ENCODE data around the gene LARGE1. TPM values are rescaled to one million over a fixed set of nuclear protein-coding genes. Genes with fewer than 3 reads are reported as not detected.

LARGE1 gene
- total RNA-seq, 3 donors from 2014 or later = 23.6 to 27.8 (median 26.1) TPM

- Histone ChIP-seq H3K9me3 (no peaks in the 10 kb centered on the region), H3K4me3 (no peak overlapping the region), H3K27me3 (no peaks in the 10 kb centered on the region), H3K36me3 (no peaks in the 10 kb centered on the region), H3K27ac (no peak overlapping the region), H3K4me1 (no peaks in the 10 kb centered on the region)
- TF ChIP-seq POLR2A (IDR thresholded peaks at IDR 0.05) (no peak), POLR2AphosphoS5 (IDR thresholded peaks at IDR 0.05) (no peak)
- TF ChIP-seq, protein P1, sequence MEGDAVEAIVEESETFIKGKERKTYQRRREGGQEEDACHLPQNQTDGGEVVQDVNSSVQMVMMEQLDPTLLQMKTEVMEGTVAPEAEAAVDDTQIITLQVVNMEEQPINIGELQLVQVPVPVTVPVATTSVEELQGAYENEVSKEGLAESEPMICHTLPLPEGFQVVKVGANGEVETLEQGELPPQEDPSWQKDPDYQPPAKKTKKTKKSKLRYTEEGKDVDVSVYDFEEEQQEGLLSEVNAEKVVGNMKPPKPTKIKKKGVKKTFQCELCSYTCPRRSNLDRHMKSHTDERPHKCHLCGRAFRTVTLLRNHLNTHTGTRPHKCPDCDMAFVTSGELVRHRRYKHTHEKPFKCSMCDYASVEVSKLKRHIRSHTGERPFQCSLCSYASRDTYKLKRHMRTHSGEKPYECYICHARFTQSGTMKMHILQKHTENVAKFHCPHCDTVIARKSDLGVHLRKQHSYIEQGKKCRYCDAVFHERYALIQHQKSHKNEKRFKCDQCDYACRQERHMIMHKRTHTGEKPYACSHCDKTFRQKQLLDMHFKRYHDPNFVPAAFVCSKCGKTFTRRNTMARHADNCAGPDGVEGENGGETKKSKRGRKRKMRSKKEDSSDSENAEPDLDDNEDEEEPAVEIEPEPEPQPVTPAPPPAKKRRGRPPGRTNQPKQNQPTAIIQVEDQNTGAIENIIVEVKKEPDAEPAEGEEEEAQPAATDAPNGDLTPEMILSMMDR (IDR thresholded peaks at IDR 0.05) = no peak
- intact Hi-C loops (cut with DNase I; ENCODE audit: low total_unique reads) = no loop called here
- DNase-seq (ENCODE audit: low spot score in 2 of 2) = no peak
Observed at GRCh38 chr22:33957086-33957485, 36.8 kb upstream of the LARGE1 start.

DNA sequence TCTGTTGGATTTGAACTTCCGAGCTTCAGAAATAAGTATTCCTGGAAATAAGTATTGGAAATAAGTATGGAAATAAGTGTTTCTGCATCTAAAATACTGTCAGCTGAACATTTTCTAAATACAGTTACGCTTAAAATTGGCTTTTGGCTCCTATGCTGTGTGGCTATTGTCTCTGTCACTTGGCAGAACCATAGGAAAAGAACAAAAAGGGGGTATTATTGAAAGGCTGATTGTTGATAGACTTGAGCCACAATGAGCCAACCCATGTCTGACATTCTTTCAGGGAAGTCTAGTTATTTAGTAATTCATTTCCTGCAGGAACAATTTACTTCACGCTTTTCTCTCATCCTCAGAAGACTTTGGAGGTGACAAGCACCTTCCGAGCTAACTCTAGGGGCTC, 32.5 kb upstream of the LARGE1 start:
- Histone ChIP-seq H3K4me3 (no peak overlapping the region), H3K9me3 (no peaks in the 10 kb centered on the region), H3K27me3 (no peaks in the 10 kb centered on the region), H3K4me1 (no peaks in the 10 kb centered on the region), H3K36me3 (no peaks in the 10 kb centered on the region), H3K27ac (no peak overlapping the region)
- no peak for TF ChIP-seq POLR2A (IDR thresholded peaks at IDR 0.05)
- TF ChIP-seq, protein P1 (IDR thresholded peaks at IDR 0.05) = no peak
- no peak for DNase-seq (ENCODE audit: low spot score in 2 of 2)
- intact Hi-C loops (cut with DNase I; ENCODE audit: low total_unique reads) = no loop called here

GRCh38 chr22:33940741-33941140, 20.5 kb upstream of the LARGE1 start:
- no peak for DNase-seq (ENCODE audit: low spot score in 2 of 2)
- Histone ChIP-seq H3K4me3 (no peak overlapping the region), H3K9me3 (peaks cover 0 to 17% of the 10 kb centered on the region in 2 donors), H3K4me1 (no peaks in the 10 kb centered on the region), H3K27me3 (no peaks in the 10 kb centered on the region), H3K27ac (no peak overlapping the region), H3K36me3 (no peaks in the 10 kb centered on the region)
- intact Hi-C loops (cut with DNase I; ENCODE audit: low total_unique reads) = no loop called here
- no peak for TF ChIP-seq POLR2A (IDR thresholded peaks at IDR 0.05)
- TF ChIP-seq POLR2AphosphoS5 (IDR thresholded peaks at IDR 0.05) = no peak
- TF ChIP-seq, protein P1 (IDR thresholded peaks at IDR 0.05) = no peak

- no peak for DNase-seq (ENCODE audit: low spot score in 2 of 2)
- Histone ChIP-seq H3K4me3 (no peak overlapping the region), H3K4me1 (no peaks in the 10 kb centered on the region), H3K27ac (no peak overlapping the region), H3K36me3 (no peaks in the 10 kb centered on the region), H3K27me3 (no peaks in the 10 kb centered on the region), H3K9me3 (no peaks in the 10 kb centered on the region)
- no peak for TF ChIP-seq POLR2A (IDR thresholded peaks at IDR 0.05)
- TF ChIP-seq, protein P1 (IDR thresholded peaks at IDR 0.05) = no peak
- intact Hi-C loops (cut with DNase I; ENCODE audit: low total_unique reads) = no loop called here
Observed at GRCh38 chr22:33932997-33933396, 12.7 kb upstream of the LARGE1 start.

DNA sequence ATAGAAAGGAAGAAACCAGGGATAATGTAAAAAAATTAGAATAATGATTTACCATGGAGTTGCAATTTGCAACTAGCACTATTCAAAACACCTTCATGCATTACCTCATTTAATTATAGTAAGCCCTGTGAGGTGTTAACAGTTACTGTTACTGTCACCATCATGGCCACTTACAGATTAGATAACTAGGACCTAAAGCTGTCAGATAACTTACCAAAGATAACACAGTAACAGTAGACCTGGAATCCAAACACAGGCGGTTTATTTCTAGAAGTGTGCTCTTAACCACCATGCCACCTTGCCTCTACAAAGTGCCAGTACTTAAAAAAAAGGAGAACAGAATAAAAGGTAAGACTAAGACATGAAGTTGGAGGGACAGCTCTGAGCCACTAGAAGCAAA, 11.1 kb upstream of the LARGE1 start:
- intact Hi-C loops (cut with DNase I; ENCODE audit: low total_unique reads) = no loop called here
- Histone ChIP-seq H3K36me3 (no peaks in the 10 kb centered on the region), H3K27me3 (no peaks in the 10 kb centered on the region), H3K27ac (no peak overlapping the region), H3K4me1 (no peaks in the 10 kb centered on the region), H3K4me3 (no peak overlapping the region), H3K9me3 (no peaks in the 10 kb centered on the region)
- DNase-seq (ENCODE audit: low spot score in 2 of 2) = no peak
- TF ChIP-seq POLR2AphosphoS5 (IDR thresholded peaks at IDR 0.05) (no peak), POLR2A (IDR thresholded peaks at IDR 0.05) (no peak)
- TF ChIP-seq, protein P1 (IDR thresholded peaks at IDR 0.05) = no peak
